Glomerular visceral epithelial cell (primary cell): Measurements from ENCODE around the gene TEAD2.

Experiments used
- DNase-seq: peaks from one replicate; pipeline ENCODE4 v3.0.0-alpha.2; 2016; ENCODE audit errors: extremely low spot score

The TEAD2 gene

DNA sequence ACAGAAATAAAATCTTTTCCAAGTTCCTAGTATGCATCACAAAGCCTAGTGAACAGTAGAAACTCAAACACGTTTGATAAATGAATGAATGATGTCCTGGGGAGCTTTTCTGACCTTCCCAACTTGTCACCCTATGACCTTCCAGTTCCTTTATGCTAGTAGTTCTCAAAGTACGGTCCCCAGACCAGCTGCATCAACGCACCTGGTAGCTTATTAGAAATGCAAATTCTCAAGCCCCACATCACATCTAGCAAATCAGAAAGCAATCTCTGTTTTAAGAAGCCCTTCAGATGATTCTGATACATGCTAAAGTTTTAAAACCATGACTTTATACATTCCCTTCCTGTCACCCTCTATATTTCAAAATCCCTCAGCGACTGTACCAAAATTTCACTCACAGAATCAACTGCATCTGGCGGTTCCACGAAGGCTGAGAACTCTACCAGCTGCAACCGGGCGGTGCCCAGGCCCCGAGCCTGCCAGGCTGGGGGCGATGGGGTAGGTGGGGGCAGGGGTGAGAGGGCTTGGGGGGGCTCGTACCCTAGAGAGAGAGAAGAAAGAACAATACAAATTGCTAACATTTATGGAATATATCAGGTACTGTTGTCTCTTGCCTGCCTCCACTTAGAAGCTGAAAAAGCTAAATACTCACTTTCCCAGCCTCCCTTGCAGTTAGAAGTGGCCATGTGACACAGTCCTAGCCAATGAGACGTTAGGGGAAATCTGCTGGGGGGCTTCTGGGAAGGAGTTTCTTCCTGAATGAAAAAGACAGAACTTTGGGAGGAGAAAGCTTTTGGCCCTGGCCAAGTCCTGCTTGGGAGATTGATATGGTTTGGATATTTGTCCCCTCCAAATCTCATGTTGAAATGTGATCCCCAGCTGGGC lies 13.7 kb downstream of the TEAD2 start:
- no peak for DNase-seq

DNA sequence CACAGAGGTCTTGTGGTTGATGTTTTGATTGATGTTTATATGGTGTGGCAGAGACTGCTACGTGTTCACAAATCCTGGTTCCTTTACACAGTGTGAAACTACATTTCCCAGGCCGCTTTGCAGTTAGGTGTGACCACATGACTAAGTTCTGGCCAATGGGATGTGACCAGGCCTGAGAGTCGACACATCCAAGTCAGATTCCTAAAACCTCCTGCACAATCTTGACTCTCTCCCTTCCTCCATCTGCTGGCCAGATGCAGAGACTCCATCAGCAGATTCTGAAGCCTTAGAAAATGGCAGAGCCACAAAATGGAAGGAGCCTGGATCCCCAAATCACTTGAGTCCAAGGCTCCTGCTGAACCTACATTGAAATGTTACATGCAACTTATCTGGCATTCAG lies 14.4 kb downstream of the TEAD2 start:
- peak; percentile 16 for DNase-seq

- DNase-seq = no peak
Observed at GRCh38 chr19:49347191-49347590, 15.0 kb downstream of the TEAD2 start.

DNA sequence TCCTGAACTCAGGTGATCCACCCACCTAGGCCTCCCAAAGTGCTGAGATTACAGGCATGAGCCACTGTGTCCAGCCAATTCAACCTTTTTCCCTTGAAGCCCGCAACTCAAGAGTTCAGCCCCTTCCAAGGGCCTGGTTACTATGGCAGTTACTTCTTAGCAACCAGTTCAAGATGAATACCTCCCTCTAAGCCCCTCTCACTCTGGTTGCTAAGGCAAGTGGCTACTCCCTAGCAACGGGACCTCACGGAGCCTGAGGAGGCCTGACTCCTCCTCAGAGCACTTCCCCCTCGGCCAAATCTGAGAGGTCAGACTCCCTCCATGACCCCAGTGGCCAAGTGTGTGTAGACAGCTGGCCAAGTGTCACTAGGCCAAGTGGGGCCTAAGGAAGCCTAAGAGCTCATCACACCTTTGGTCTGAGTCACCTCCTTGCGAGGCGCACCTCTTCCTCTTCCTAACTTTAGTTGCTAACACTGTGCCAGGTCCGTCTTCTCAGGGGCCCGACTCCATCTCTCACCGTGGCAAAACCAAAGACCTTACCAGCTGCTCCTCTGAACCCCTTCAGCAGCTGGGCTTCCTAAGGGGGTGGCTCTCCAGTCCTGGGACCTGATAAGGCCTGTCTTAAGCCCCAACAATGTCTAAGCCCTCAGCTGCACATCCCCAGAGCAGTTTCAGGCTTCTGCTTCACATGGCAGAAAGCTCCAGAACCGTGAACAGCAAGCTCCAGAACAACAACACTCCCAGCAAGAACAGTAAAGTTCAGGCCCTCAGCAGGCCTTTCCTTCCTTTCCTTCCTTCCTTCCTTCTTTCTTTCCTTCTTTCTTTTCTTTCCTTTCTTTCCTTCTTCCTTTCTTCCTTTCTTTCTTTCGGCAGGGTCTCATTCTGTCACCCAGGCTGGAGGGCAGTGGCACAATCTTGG lies 17.5 kb downstream of the TEAD2 start:
- no peak for DNase-seq

GRCh38 chr19:49343123-49343522 lies 19.1 kb downstream of the TEAD2 start:
- DNase-seq = no peak

GRCh38 chr19:49342291-49342721 lies 19.9 kb downstream of the TEAD2 start:
- DNase-seq = no peak

GRCh38 chr19:49340865-49341718 lies 21.1 kb downstream of the TEAD2 start:
- no peak for DNase-seq

- DNase-seq = no peak
Observed at GRCh38 chr19:49340069-49340864, 21.9 kb downstream of the TEAD2 start.

DNA sequence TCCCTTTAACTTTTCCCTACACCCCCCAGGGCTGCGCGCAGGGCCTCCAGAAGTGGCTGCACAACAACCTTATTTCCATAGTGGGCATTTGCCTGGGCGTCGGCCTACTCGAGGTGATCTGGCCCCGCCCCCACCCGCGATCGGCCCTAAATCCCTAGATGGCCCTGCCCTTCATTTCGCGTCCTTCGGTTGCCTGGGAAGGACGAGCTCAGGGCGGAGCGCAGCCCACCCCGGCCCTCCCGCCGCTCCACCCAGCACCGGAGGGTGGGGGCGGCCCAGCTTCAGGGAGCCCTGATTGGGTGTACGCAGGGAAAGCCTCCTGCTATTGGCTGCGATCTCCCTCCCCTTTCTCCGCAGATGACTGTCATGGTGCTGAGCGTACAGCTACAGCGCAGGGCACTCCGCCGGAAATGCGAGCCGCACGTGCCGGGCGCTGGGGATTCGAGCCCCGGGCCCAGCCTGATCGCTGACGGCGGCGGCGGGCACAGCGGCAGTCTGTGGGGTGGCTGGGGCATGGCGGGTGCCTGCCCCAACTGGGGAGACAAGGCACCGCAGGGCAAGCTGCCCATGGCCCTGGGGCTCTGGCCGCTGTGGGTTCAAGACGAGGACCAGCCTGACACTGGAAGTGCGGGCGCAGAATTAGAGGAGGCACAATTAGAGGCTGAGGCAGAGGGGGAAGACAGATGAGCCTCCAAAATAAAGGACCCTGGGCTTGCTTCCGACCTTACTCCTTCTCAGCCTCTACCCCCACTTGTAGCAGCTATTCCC lies 22.7 kb downstream of the TEAD2 start:
- no peak for DNase-seq

- DNase-seq = no peak
Observed at GRCh38 chr19:49338691-49339300, 23.4 kb downstream of the TEAD2 start.

DNA sequence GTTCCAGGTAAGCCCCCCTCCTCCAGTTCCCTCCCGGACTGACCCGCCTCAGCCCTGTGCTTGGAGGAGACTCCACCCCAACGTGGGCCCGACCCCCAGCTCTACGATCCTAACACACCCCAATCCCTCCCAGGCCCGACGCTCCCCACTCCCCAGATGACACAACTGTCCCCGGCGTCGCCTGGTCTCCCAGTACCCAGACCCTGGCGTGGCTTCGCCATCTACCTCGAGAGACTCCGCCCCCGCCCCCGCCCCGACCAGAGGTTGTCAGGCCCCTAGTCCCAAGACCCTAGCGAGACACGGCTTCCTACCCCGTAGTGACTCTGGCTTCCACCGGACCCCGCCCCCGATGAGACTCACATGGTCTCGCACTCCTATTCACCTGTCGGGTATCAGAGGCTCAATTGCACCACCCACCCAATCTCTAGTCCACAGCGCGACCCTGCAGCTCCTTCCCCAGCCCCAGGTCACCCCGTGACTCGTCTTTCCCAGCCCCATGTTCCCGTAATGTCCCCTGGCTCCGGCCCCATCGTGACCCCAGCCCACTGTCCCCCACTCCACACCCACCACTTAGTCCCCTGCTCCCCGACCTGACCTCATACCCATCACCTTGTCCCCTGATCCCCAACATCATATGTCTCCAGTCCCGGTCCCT lies 24.1 kb downstream of the TEAD2 start:
- no peak for DNase-seq

DNA sequence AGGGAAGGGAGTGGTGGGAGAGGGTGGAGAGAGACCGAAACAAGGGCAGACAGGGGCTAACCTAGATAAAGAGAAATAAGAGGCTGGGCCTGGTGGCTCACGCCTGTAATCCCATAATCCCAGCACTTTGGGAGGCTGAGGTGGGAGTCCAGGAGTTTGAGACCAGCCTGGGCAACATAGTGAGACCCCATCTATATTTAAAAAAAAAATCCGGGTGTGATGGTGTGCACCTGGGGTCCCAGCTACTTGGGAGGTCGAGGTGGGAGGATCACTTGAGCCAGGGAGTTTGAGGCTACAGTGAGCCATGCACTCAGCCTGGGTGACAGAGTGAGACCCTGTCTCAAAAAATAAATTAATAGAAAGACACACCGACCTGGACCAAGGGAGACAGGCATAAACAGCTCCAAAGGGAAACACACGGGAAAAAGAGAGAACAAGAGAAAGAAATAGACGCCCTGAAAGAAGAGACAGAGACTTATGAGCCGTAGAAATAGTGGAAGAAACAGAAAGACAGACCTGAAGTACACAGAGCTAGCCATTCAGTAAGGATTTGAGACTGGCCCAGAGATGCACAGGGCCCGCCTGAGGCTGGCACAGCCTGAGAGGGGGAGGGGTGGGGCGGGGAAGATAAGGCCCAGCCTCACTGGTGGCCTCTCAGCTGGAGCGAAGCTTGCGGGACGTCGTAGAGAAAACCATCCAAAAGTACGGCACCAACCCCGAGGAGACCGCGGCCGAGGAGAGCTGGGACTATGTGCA lies 24.8 kb downstream of the TEAD2 start:
- no peak for DNase-seq

DNA sequence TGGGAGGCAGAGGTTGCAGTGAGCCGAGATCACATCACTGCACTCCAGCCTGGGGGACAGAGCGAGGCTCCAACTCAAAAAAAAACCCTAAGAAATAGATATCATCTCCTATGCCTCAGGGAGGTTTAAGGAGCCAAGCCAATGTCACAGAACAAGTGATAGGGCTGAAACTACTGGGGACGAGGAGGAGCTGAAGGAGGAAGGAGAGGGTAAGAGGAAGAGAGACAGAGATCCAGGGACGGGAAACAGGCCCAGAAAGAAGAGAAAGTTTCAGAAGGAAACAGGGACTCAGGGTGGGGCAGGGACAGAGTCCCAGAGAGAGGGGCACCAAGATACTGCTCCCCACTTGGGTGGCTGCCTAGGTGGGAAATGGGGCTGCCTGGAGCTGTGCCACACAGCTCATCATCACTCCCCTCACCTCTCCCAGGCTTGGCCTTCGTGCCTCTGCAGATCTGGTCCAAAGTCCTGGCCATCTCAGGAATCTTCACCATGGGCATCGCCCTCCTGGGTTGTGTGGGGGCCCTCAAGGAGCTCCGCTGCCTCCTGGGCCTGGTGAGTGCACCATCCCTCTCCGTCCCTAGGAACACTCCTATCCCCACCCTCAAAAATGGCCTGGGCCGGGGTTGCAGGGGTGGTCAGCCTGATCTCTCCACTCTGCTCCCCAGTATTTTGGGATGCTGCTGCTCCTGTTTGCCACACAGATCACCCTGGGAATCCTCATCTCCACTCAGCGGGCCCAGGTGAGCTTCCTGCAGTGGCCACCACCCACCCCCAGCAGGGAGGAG lies 25.5 kb downstream of the TEAD2 start:
- DNase-seq = no peak

GRCh38 chr19:49335784-49336481 lies 26.3 kb downstream of the TEAD2 start:
- no peak for DNase-seq

GRCh38 chr19:49335071-49335783 lies 27.0 kb downstream of the TEAD2 start, which contains the start of gene CD37:
Gene CD37, plus strand, starts transcription at chr19:49335406. Its CDS starts 135 bp downstream, at chr19:49335541.
- DNase-seq = no peak

GRCh38 chr19:49333811-49334288 lies 28.4 kb downstream of the TEAD2 start:
- no peak for DNase-seq
